Panc1 (cell line): Measurements from ENCODE around the gene USP24. TPM values are rescaled to one million over a fixed set of nuclear protein-coding genes. Genes with fewer than 3 reads are reported as not detected.

Experiments used
- ATAC-seq: fragments of 200-7000 bp; cut with Tn5 transposase; 2 replicates; pipeline ENCODE4 v1.9.1; 2020; ENCODE audit warnings: mild to moderate bottlenecking, moderate library complexity
- BruUV-seq: library from RNA; stranded (reverse); fragments of 400-500 nt; replicated peaks from 2 replicates; lab custom pipeline; 2021; lab: Mats Ljungman, UMichigan
- CTCF ChIA-PET: fragments of 300-600 bp; sonication (Branson Sonifier 250); formaldehyde crosslinking; loops from one replicate; lab custom pipeline; 2022; ENCODE audit warnings: antibody characterized with exemption; lab: Charles Lee
- POLR2A ChIA-PET: fragments of 300-600 bp; sonication (Branson Sonifier 250); formaldehyde crosslinking; loops from one replicate; lab custom pipeline; 2022; ENCODE audit warnings: antibody characterized with exemption; lab: Charles Lee
- DNase-seq: peaks from one replicate; pipeline ENCODE4 v3.0.0-alpha.2; 2010; ENCODE audit warnings: low read depth, low spot score
- H3K27ac ChIP-seq: 2 replicates; pipeline ENCODE4 v1.5.1; 2011; ENCODE audit warnings: mild to moderate bottlenecking, low read length, inconsistent platforms
- H3K27me3 ChIP-seq: fragments of 200-500 bp; sonication (Bioruptor generic); 2 replicates; pipeline ENCODE4 v1.6.0; 2014; ENCODE audit warnings: low read length, inconsistent platforms; ENCODE audit not compliant: control insufficient read depth, insufficient read depth
- H3K36me3 ChIP-seq: fragments of 200-500 bp; sonication (Bioruptor generic); 2 replicates; pipeline ENCODE4 v1.5.1; 2014; ENCODE audit warnings: inconsistent platforms, mild to moderate bottlenecking, low read length, moderate library complexity; ENCODE audit not compliant: control insufficient read depth, insufficient read depth
- H3K4me1 ChIP-seq: 2 replicates; pipeline ENCODE4 v1.5.1; 2011; ENCODE audit warnings: inconsistent platforms, mild to moderate bottlenecking, low read length, moderate library complexity; ENCODE audit not compliant: control insufficient read depth, insufficient read depth
- H3K4me3 ChIP-seq, 2 experiments: 2 replicates each; pipeline ENCODE4 v1.5.1; 2011 to 2012; ENCODE audit warnings: low read depth in 2 of 2, low read length in 2 of 2, mild to moderate bottlenecking in 2 of 2, inconsistent platforms in 1 of 2, moderate library complexity in 1 of 2
- H3K9me3 ChIP-seq: fragments of 200-500 bp; sonication (Bioruptor generic); 2 replicates; pipeline ENCODE4 v1.5.1; 2014; ENCODE audit warnings: low read depth, mild to moderate bottlenecking, inconsistent platforms, low read length, moderate library complexity; ENCODE audit not compliant: control insufficient read depth, insufficient read depth
- POLR2AphosphoS5 ChIP-seq: IDR thresholded peaks from 2 replicates; pipeline ENCODE4 v1.6.1; 2012; ENCODE audit warnings: mild to moderate bottlenecking, low read depth, low read length, moderate library complexity
- SIN3A ChIP-seq: IDR thresholded peaks from 2 replicates; pipeline ENCODE4 v1.6.1; 2012; ENCODE audit warnings: low read depth, mild to moderate bottlenecking, low read length, moderate library complexity, borderline replicate concordance; ENCODE audit not compliant: insufficient read depth
- TCF7L2 ChIP-seq: IDR thresholded peaks from 2 replicates; pipeline ENCODE4 v1.6.1; 2011; ENCODE audit warnings: mild to moderate bottlenecking, low read depth, low read length, inconsistent platforms
- in situ Hi-C: cut with HindIII; loops from 2 replicates; pipeline ENCODE4 v1.10.0; 2016; ENCODE audit warnings: low sequenced_read_pairs, low pct_unique_long_range_greater_than_20kb
- intact Hi-C: fragments of 100-400 bp; cut with micrococcal nuclease; formaldehyde crosslinking; loops from one replicate; pipeline ENCODE4 v1.10.0; 2022; ENCODE audit not compliant: unreplicated experiment
- total RNA-seq: library from RNA; stranded (reverse); gene quantifications from one replicate; pipeline ENCODE4 v1.2.1, GENCODE V29; 2021; ENCODE audit not compliant: unreplicated experiment
- TF ChIP-seq, protein P1 (sequence below), 2 experiments: IDR thresholded peaks; 2 replicates each; pipeline ENCODE4 v1.6.1; 2011 to 2012; ENCODE audit warnings: low read depth in 2 of 2, control low read depth in 1 of 2, low read length in 1 of 2, mild to moderate bottlenecking in 1 of 2, moderate library complexity in 1 of 2; ENCODE audit not compliant: insufficient read depth in 1 of 2
- TF ChIP-seq, protein P2 (sequence below): fragments of 450-650 bp; IDR thresholded peaks from 2 replicates; pipeline ENCODE4 v1.5.1; 2017; ENCODE audit warnings: mild to moderate bottlenecking

USP24 gene
- total RNA-seq, 1 experiment from 2014 or later, result 52.2 TPM

DNA sequence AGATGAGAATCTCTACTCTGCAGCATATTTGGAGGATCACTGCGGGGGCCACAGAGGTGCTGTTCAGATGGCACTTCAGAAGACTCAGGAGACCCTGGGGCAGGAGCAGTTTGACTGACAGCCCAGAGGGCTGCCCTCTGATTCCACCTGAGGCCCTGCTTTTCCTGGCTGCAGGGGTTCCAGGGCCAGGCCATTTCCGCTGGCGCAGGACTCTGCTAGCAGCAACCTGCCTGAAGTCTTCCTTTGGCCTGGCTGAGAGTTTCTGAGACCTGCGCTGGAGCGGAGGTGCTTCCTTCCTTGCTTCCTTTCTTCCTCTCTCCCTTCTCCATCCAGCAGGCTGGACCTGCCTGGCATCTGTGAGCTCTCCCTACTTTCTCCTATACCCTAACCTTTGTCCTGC, 164.0 kb downstream of the USP24 start:
- DNase-seq (no peak), ATAC-seq (no peak)
- ChIA-PET CTCF (no interaction called here), POLR2A (no interaction called here)
- BruUV-seq, result no TSS peak
- H3K36me3 ChIP-seq, result no peaks in the 10 kb centered on the region
- H3K9me3 ChIP-seq, result no peaks in the 10 kb centered on the region
- no peaks in the 10 kb centered on the region for H3K4me1 ChIP-seq
- no peak overlapping the region for H3K4me3 ChIP-seq
- H3K27me3 ChIP-seq, result no peaks in the 10 kb centered on the region
- no peak overlapping the region for H3K27ac ChIP-seq
- intact Hi-C loops, result no loop called here
- TF ChIP-seq POLR2AphosphoS5, result no peak
- TF ChIP-seq, protein P1, sequence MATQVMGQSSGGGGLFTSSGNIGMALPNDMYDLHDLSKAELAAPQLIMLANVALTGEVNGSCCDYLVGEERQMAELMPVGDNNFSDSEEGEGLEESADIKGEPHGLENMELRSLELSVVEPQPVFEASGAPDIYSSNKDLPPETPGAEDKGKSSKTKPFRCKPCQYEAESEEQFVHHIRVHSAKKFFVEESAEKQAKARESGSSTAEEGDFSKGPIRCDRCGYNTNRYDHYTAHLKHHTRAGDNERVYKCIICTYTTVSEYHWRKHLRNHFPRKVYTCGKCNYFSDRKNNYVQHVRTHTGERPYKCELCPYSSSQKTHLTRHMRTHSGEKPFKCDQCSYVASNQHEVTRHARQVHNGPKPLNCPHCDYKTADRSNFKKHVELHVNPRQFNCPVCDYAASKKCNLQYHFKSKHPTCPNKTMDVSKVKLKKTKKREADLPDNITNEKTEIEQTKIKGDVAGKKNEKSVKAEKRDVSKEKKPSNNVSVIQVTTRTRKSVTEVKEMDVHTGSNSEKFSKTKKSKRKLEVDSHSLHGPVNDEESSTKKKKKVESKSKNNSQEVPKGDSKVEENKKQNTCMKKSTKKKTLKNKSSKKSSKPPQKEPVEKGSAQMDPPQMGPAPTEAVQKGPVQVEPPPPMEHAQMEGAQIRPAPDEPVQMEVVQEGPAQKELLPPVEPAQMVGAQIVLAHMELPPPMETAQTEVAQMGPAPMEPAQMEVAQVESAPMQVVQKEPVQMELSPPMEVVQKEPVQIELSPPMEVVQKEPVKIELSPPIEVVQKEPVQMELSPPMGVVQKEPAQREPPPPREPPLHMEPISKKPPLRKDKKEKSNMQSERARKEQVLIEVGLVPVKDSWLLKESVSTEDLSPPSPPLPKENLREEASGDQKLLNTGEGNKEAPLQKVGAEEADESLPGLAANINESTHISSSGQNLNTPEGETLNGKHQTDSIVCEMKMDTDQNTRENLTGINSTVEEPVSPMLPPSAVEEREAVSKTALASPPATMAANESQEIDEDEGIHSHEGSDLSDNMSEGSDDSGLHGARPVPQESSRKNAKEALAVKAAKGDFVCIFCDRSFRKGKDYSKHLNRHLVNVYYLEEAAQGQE (IDR thresholded peaks at IDR 0.05; ENCODE audit: insufficient read depth in 1 of 2, low read depth in 2 of 2, low read length in 1 of 2), result no peak
- TF ChIP-seq, protein P2, sequence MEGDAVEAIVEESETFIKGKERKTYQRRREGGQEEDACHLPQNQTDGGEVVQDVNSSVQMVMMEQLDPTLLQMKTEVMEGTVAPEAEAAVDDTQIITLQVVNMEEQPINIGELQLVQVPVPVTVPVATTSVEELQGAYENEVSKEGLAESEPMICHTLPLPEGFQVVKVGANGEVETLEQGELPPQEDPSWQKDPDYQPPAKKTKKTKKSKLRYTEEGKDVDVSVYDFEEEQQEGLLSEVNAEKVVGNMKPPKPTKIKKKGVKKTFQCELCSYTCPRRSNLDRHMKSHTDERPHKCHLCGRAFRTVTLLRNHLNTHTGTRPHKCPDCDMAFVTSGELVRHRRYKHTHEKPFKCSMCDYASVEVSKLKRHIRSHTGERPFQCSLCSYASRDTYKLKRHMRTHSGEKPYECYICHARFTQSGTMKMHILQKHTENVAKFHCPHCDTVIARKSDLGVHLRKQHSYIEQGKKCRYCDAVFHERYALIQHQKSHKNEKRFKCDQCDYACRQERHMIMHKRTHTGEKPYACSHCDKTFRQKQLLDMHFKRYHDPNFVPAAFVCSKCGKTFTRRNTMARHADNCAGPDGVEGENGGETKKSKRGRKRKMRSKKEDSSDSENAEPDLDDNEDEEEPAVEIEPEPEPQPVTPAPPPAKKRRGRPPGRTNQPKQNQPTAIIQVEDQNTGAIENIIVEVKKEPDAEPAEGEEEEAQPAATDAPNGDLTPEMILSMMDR, result no peak
- no peak for TF ChIP-seq SIN3A
- no peak for TF ChIP-seq TCF7L2
- in situ Hi-C loops, result no loop called here

DNA sequence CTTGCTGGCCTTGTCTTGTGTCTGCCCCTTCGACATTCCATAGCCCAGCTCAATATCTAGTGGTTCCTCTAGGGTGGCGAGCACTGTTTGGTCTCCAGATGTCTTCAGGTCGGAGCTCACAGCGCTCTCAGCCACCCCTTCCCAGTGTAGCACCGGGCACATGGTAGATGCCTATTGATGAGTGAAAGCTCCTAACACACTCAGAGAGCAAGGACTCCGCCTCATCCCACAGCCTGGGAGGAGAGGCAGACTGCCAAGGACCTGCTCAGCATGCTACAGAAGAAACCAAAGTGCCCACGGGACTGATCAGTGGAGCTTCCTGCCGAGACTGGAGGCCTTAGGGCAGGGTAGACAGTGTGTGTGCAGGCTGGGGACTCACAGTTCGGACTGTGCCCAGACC, 164.9 kb downstream of the USP24 start:
- H3K9me3 ChIP-seq, result no peaks in the 10 kb centered on the region
- ChIA-PET CTCF (interaction anchor here (1.6 kb wide), 1 partner anchor 105 kb away, joined by 4 read pairs; no protein-coding TSS in a partner anchor), POLR2A (no interaction called here)
- TF ChIP-seq, protein P1 (IDR thresholded peaks at IDR 0.05; ENCODE audit: insufficient read depth in 1 of 2, low read depth in 2 of 2, low read length in 1 of 2), result no peak
- TF ChIP-seq, protein P2, result no peak
- no peak for TF ChIP-seq SIN3A
- no peak for TF ChIP-seq POLR2AphosphoS5
- no peak for TF ChIP-seq TCF7L2
- H3K27me3 ChIP-seq, result no peaks in the 10 kb centered on the region
- DNase-seq, result no peak
- no TSS peak for BruUV-seq
- in situ Hi-C loops, result no loop called here
- ATAC-seq, result no peak
- intact Hi-C loops, result no loop called here
- no peaks in the 10 kb centered on the region for H3K4me1 ChIP-seq
- H3K27ac ChIP-seq, result no peak overlapping the region
- no peak overlapping the region for H3K4me3 ChIP-seq
- H3K36me3 ChIP-seq, result no peaks in the 10 kb centered on the region
